DMS 273 treated with DMSO at 0.1 percent for 48 hours (cell line): ENCODE results near the gene SLC41A3.
A peak's percentile ranks its signal among the peaks of the same experiment; 100 is the strongest.

Experiments
- DNase-seq: peaks from one replicate; lab custom pipeline; 2025; lab: John Stamatoyannopoulos, UW

SLC41A3 gene

GRCh38 chr3:126025862-126026261 lies 58.1 kb downstream of the SLC41A3 start:
- no peak for DNase-seq

- DNase-seq, result no peak
Measured at GRCh38 chr3:126025116-126025729, 58.7 kb downstream of the SLC41A3 start.

GRCh38 chr3:126024049-126024854 lies 59.7 kb downstream of the SLC41A3 start:
- DNase-seq, result no peak

GRCh38 chr3:126023390-126023789 lies 60.5 kb downstream of the SLC41A3 start:
- DNase-seq, result no peak

- peak; percentile 92 for DNase-seq
Measured at GRCh38 chr3:126022741-126023359, 61.1 kb downstream of the SLC41A3 start.

- no peak for DNase-seq
Measured at GRCh38 chr3:126021702-126022101, 62.2 kb downstream of the SLC41A3 start.

- DNase-seq, result no peak
Measured at GRCh38 chr3:126021224-126021623, 62.7 kb downstream of the SLC41A3 start.

GRCh38 chr3:126019683-126020082 lies 64.2 kb downstream of the SLC41A3 start:
- no peak for DNase-seq

GRCh38 chr3:126018995-126019394 lies 64.9 kb downstream of the SLC41A3 start:
- no peak for DNase-seq

- DNase-seq, result no peak
Measured at GRCh38 chr3:126018545-126018944, 65.4 kb downstream of the SLC41A3 start.

- no peak for DNase-seq
Measured at GRCh38 chr3:126017362-126017761, 66.6 kb downstream of the SLC41A3 start.

GRCh38 chr3:126016616-126017015 lies 67.3 kb downstream of the SLC41A3 start:
- DNase-seq, result no peak

- DNase-seq, result no peak
Measured at GRCh38 chr3:126015075-126015474, 68.8 kb downstream of the SLC41A3 start.

- DNase-seq, result no peak
Measured at GRCh38 chr3:126014252-126014651, 69.7 kb downstream of the SLC41A3 start.

GRCh38 chr3:126013751-126014156 lies 70.2 kb downstream of the SLC41A3 start:
- peak; percentile 30 for DNase-seq

GRCh38 chr3:126009181-126009580 lies 74.7 kb downstream of the SLC41A3 start:
- DNase-seq, result no peak

GRCh38 chr3:126008219-126008618 lies 75.7 kb downstream of the SLC41A3 start:
- DNase-seq, result no peak

- no peak for DNase-seq
Measured at GRCh38 chr3:126005951-126006350, 78.0 kb downstream of the SLC41A3 start.

GRCh38 chr3:126004692-126005091 lies 79.2 kb downstream of the SLC41A3 start:
- no peak for DNase-seq

- DNase-seq, result no peak
Measured at GRCh38 chr3:126004217-126004616, 79.7 kb downstream of the SLC41A3 start.

- peak; percentile 20 for DNase-seq
Measured at GRCh38 chr3:126003447-126004190, 80.3 kb downstream of the SLC41A3 start.

GRCh38 chr3:126002189-126002588 lies 81.7 kb downstream of the SLC41A3 start:
- DNase-seq, result no peak
